Mesendoderm (in vitro differentiated cells): ENCODE results near the gene RABEPK.
"Not testable (repeated sequence)": the region's sequence is repeated elsewhere in the genome, so short reads cannot be mapped to it uniquely, and the experiment has no call there.

Experiments
- DNase-seq: peaks from one replicate; pipeline ENCODE4 v3.0.0; 2013
- H2AK5ac ChIP-seq: 2 replicates; pipeline ENCODE4 v1.6.1; 2013; ENCODE audit warnings: low read length, inconsistent platforms
- H2BK120ac ChIP-seq: 2 replicates; pipeline ENCODE4 v1.6.1; 2013; ENCODE audit warnings: low read depth, mild to moderate bottlenecking, low read length, moderate library complexity, mixed read lengths
- H2BK15ac ChIP-seq: replicated peaks from 2 replicates; pipeline ENCODE4 v1.6.1; 2013; ENCODE audit warnings: low read depth, mild to moderate bottlenecking, moderate library complexity
- H2BK5ac ChIP-seq: 2 replicates; pipeline ENCODE4 v1.6.1; 2013; ENCODE audit warnings: low read length, inconsistent platforms
- H3K18ac ChIP-seq: 2 replicates; pipeline ENCODE4 v1.6.1; 2013; ENCODE audit warnings: mild to moderate bottlenecking, low read length, mixed read lengths
- H3K23ac ChIP-seq: one replicate; pipeline ENCODE4 v1.6.1; 2013; ENCODE audit warnings: low read length
- H3K27ac ChIP-seq: 2 replicates; pipeline ENCODE4 v1.5.1; 2013; ENCODE audit warnings: low read depth, mild to moderate bottlenecking, inconsistent platforms, low read length, moderate library complexity
- H3K27me3 ChIP-seq: 2 replicates; pipeline ENCODE4 v1.6.1; 2013; ENCODE audit warnings: low read length, control low read depth, mild to moderate bottlenecking, inconsistent platforms; ENCODE audit not compliant: insufficient read depth, poor library complexity
- H3K36me3 ChIP-seq: 2 replicates; pipeline ENCODE4 v1.6.1; 2013; ENCODE audit warnings: low read length, inconsistent platforms; ENCODE audit not compliant: control insufficient read depth, insufficient read depth
- H3K4ac ChIP-seq: one replicate; pipeline ENCODE4 v1.6.1; 2013; ENCODE audit warnings: low read depth, mild to moderate bottlenecking, low read length, moderate library complexity
- H3K4me1 ChIP-seq: 2 replicates; pipeline ENCODE4 v1.6.1; 2013; ENCODE audit warnings: low read depth, low read length, inconsistent platforms; ENCODE audit not compliant: control insufficient read depth
- H3K4me2 ChIP-seq: 2 replicates; pipeline ENCODE4 v1.6.1; 2013; ENCODE audit warnings: low read length
- H3K4me3 ChIP-seq: 2 replicates; pipeline ENCODE4 v1.5.1; 2013; ENCODE audit warnings: mild to moderate bottlenecking, low read length
- H3K56ac ChIP-seq: one replicate; pipeline ENCODE4 v1.6.1; 2013; ENCODE audit warnings: low read length
- H3K79me1 ChIP-seq: 2 replicates; pipeline ENCODE4 v1.6.1; 2013; ENCODE audit warnings: low read length, inconsistent platforms
- H3K79me2 ChIP-seq: 2 replicates; pipeline ENCODE4 v1.6.1; 2013; ENCODE audit warnings: mild to moderate bottlenecking, low read length; ENCODE audit not compliant: control insufficient read depth, insufficient read depth
- H3K9ac ChIP-seq: 2 replicates; pipeline ENCODE4 v1.6.1; 2013; ENCODE audit warnings: low read length, inconsistent platforms
- H4K5ac ChIP-seq: one replicate; pipeline ENCODE4 v1.6.1; 2013; ENCODE audit warnings: low read length
- H4K8ac ChIP-seq: one replicate; pipeline ENCODE4 v1.6.1; 2013; ENCODE audit warnings: low read depth, mild to moderate bottlenecking, control low read depth, low read length, moderate library complexity
- WGBS: extraction: QIAGEN DNeasy Blood & Tissue Kit; methylation state at CpG from one replicate; pipeline ENCODE4 v1.1.7; 2013; ENCODE audit warnings: low lambda C conversion rate, missing lambda C conversion rate; ENCODE audit not compliant: insufficient coverage; ENCODE audit errors: extremely low coverage; 5-methylcytosine and 5-hydroxymethylcytosine counted together

The RABEPK gene

DNA sequence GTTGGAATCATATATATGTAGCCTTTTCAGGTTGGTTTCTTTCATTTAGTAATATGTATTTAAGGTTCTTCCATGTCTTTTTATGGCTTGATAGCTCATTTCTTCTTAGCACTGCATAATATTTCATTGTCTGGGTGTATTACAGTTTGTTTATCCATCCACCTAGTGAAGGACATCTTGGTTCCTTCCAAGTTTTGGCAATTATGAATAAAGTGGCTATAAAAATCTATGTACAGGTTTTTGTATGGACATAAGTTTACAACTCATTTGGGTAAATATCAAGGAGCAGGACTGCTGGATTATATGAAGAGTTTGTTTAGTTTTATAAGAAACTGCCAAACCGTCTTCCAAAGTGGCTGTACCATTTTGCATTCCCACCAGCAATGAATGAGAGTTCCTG, 22.5 kb upstream of the RABEPK start:
- no peak overlapping the region for H3K9ac ChIP-seq
- H4K5ac ChIP-seq = no peak overlapping the region
- H2AK5ac ChIP-seq = no peak overlapping the region
- H3K79me1 ChIP-seq = peaks cover 14% of the 10 kb centered on the region
- no peak for DNase-seq
- no peak overlapping the region for H3K4me3 ChIP-seq
- H2BK5ac ChIP-seq = no peak overlapping the region
- no peak overlapping the region for H2BK15ac ChIP-seq
- no peak overlapping the region for H2BK120ac ChIP-seq
- no peak overlapping the region for H3K56ac ChIP-seq
- WGBS = no CpG with 5 or more reads among the region's 1 CpG
- H3K4me1 ChIP-seq = no peaks in the 10 kb centered on the region
- H3K4ac ChIP-seq = no peak overlapping the region
- H3K79me2 ChIP-seq = peaks cover 39% of the 10 kb centered on the region
- no peaks in the 10 kb centered on the region for H3K36me3 ChIP-seq
- no peak overlapping the region for H3K18ac ChIP-seq
- H3K4me2 ChIP-seq = no peak overlapping the region
- no peak overlapping the region for H3K23ac ChIP-seq
- no peak overlapping the region for H3K27ac ChIP-seq
- H3K27me3 ChIP-seq = no peaks in the 10 kb centered on the region
- H4K8ac ChIP-seq = no peak overlapping the region

DNA sequence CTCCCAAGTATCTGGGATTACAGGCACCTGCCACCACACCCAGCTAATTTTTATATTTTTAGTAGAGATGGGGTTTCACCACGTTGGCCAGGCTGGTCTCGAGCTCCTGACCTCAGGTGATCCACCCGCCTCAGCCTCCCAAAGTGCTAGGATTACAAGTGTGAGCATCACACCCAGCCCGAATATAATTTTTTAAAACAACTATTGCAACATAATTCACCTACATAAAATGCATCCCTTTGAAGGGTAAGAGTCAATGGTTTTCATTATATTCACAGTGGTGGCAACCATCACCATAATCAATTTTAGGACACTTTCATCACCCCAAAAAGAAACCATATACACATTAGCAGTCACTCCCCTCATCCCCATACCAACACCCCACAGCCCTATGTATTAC, 20.6 kb upstream of the RABEPK start:
- H3K56ac ChIP-seq, H3K18ac ChIP-seq, H3K36me3 ChIP-seq, H2BK15ac ChIP-seq, H3K4me3 ChIP-seq, H2AK5ac ChIP-seq, H3K27ac ChIP-seq, H2BK5ac ChIP-seq, H3K4me2 ChIP-seq, H3K4me1 ChIP-seq, DNase-seq, H4K8ac ChIP-seq, H3K27me3 ChIP-seq, H2BK120ac ChIP-seq, H3K23ac ChIP-seq, H3K4ac ChIP-seq, H3K9ac ChIP-seq, H4K5ac ChIP-seq: not testable (repeated sequence)
- Histone ChIP-seq H3K79me1 (peaks cover 20% of the 10 kb centered on the region), H3K79me2 (peaks cover 49% of the 10 kb centered on the region)
- no CpG with 5 or more reads among the region's 4 CpGs for WGBS

DNA sequence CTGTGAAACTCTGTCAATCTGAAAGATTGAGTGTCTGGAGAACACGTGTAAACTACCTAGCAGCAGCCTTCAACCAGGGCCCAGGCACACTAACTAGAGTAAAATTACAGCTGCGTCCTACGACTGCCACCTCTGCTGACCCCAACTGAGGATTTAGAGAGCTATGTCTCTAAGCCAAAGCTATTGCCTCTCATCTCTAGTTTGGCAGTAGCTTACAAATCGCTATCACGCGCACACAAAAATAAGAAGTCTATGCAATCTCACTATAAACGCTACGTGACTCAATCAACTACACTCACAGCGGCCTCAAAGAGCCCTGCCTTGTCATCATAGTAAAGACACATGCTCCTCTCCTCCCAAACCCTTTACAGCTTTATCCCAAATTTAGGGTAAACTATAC, 19.5 kb upstream of the RABEPK start:
- H3K36me3 ChIP-seq = no peaks in the 10 kb centered on the region
- H3K79me1 ChIP-seq = peaks cover 20% of the 10 kb centered on the region
- H2AK5ac ChIP-seq = no peak overlapping the region
- no peak for DNase-seq
- no peak overlapping the region for H2BK5ac ChIP-seq
- no peak overlapping the region for H2BK120ac ChIP-seq
- no CpG with 5 or more reads among the region's 9 CpGs for WGBS
- peaks cover 52% of the 10 kb centered on the region for H3K79me2 ChIP-seq
- no peak overlapping the region for H2BK15ac ChIP-seq
- H3K9ac ChIP-seq = no peak overlapping the region
- no peak overlapping the region for H3K4me3 ChIP-seq
- no peaks in the 10 kb centered on the region for H3K4me1 ChIP-seq
- H3K56ac ChIP-seq = no peak overlapping the region
- no peak overlapping the region for H3K18ac ChIP-seq
- no peak overlapping the region for H3K4me2 ChIP-seq
- H3K27ac ChIP-seq = no peak overlapping the region
- no peak overlapping the region for H4K5ac ChIP-seq
- H4K8ac ChIP-seq = no peak overlapping the region
- no peak overlapping the region for H3K4ac ChIP-seq
- no peaks in the 10 kb centered on the region for H3K27me3 ChIP-seq
- peak overlapping the region; percentile 66 for H3K23ac ChIP-seq

DNA sequence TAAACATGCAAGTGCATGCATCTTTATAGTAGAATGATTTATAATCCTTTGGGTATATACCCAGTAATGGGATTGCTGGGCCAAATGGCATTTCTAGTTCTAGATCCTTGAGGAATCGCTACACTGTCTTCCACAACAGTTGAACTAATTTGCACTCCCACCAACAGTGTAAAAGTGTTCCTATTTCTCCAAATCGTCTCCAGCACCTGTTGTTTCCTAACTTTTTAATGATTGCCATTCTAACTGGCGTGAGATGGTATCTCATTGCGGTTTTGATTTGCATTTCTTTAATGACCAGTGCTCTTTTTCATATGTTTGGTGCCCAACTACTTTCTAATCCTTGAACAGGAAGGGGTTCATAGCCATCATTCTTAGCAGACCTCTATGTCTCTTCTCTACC, 18.6 kb upstream of the RABEPK start:
- H2BK120ac ChIP-seq, H3K27ac ChIP-seq, H2BK5ac ChIP-seq, H3K4me2 ChIP-seq, H3K18ac ChIP-seq, H2BK15ac ChIP-seq, H3K56ac ChIP-seq, H3K9ac ChIP-seq, H3K4me1 ChIP-seq, H3K4me3 ChIP-seq, H2AK5ac ChIP-seq, H3K27me3 ChIP-seq, H4K5ac ChIP-seq, DNase-seq, H3K23ac ChIP-seq, H3K4ac ChIP-seq, H3K36me3 ChIP-seq, H4K8ac ChIP-seq: not testable (repeated sequence)
- peaks cover 49% of the 10 kb centered on the region for H3K79me2 ChIP-seq
- H3K79me1 ChIP-seq = peaks cover 15% of the 10 kb centered on the region
- WGBS = no CpG with 5 or more reads among the region's 4 CpGs

DNA sequence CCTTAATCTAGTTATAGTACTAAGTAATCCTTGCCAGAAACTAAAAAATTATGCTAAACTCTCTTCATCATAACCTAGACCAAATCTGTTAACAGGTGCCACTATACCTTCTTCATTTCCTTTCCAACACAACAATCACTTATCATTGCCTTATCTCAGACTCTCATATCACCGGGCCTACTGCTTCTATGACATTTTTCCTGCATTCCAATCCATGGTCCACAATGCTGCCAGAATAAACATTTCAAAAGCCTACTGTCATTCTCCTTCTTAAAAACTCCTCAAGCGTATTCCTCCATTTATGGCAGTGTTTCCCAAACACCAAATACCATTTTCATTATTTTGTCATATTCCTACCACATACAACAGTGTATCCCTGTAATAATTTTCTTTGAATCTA, 17.3 kb upstream of the RABEPK start:
- Histone ChIP-seq H4K8ac (no peak overlapping the region), H2AK5ac (no peak overlapping the region), H3K56ac (no peak overlapping the region), H3K23ac (no peak overlapping the region), H3K79me2 (peaks cover 58% of the 10 kb centered on the region), H3K27ac (no peak overlapping the region), H3K4me1 (no peaks in the 10 kb centered on the region), H3K9ac (no peak overlapping the region), H2BK5ac (no peak overlapping the region), H4K5ac (no peak overlapping the region), H3K27me3 (no peaks in the 10 kb centered on the region), H3K4ac (no peak overlapping the region), H2BK120ac (no peak overlapping the region), H3K18ac (no peak overlapping the region), H3K79me1 (peaks cover 15% of the 10 kb centered on the region), H3K4me3 (no peak overlapping the region), H3K4me2 (no peak overlapping the region), H3K36me3 (no peaks in the 10 kb centered on the region), H2BK15ac (no peak overlapping the region)
- no CpG with 5 or more reads among the region's 2 CpGs for WGBS
- DNase-seq = no peak

DNA sequence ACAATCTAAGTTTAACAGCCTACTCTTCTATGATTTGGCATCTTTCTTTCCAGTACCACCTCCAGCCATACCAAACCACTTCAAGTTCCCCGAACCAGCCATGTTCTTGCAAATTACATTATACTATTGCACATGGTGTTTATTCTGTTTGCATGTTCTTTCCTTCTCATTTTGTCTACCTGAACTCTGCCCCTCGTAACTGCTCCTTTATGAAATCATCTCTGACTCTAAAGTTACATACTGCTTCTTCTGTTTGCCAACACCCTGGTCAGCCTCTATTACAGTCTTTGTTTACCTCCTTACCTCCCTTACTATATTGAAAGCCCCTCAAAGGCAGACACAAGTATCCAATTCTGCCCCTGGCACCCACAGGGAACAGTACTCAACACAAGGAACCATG, 16.8 kb upstream of the RABEPK start:
- Histone ChIP-seq H2AK5ac (no peak overlapping the region), H3K79me1 (peaks cover 15% of the 10 kb centered on the region), H3K56ac (no peak overlapping the region), H3K79me2 (peaks cover 61% of the 10 kb centered on the region), H2BK120ac (no peak overlapping the region), H3K9ac (no peak overlapping the region), H3K18ac (no peak overlapping the region), H3K36me3 (no peaks in the 10 kb centered on the region), H3K4me2 (no peak overlapping the region), H4K5ac (no peak overlapping the region), H3K4me3 (no peak overlapping the region), H3K27ac (no peak overlapping the region), H4K8ac (no peak overlapping the region), H3K23ac (no peak overlapping the region), H2BK5ac (no peak overlapping the region), H3K27me3 (no peaks in the 10 kb centered on the region), H3K4ac (no peak overlapping the region), H2BK15ac (no peak overlapping the region), H3K4me1 (no peaks in the 10 kb centered on the region)
- WGBS = no CpG with 5 or more reads among the region's 2 CpGs
- DNase-seq = no peak
